GM18507 (cell line): ENCODE data around the gene NR3C1.

Experiments used
- DNase-seq: peaks from one replicate; pipeline ENCODE4 v3.0.0; 2011; ENCODE audit warnings: low read depth; ENCODE audit not compliant: insufficient read length; ENCODE audit errors: extremely low spot score
- FAIRE-seq: peaks from 2 replicates; lab custom pipeline; 2011; peaks lifted over from hg19 to GRCh38; lab: Jason Lieb, UNC

The NR3C1 gene

DNA sequence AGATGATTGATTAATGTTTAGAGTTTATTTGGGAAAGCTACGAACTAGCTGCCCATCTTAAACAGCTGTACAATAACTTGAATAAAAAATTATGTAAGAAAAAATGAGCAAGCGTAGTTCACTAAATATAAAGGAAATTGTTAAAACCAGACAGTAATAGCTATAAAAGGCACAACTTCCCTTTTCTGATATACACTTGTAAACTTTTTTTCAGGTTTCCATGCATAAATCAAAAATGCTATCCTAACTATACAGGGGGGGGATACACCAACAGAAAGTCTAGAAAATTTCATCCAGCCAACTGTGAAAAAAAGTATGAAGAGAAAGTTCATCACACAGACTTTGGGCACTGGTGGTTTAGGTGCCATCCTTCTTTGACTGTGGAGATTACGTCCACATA, 122.3 kb downstream of the NR3C1 start:
- no peak for DNase-seq
- FAIRE-seq: peak; percentile 24

GRCh38 chr5:143279698-143280097, 123.8 kb downstream of the NR3C1 start:
- DNase-seq (no peak), FAIRE-seq (no peak)

GRCh38 chr5:143277536-143277935, 126.0 kb downstream of the NR3C1 start:
- FAIRE-seq (no peak), DNase-seq (no peak)

- FAIRE-seq: no peak
- DNase-seq: no peak
Measured at GRCh38 chr5:143275512-143276363, 127.7 kb downstream of the NR3C1 start.

DNA sequence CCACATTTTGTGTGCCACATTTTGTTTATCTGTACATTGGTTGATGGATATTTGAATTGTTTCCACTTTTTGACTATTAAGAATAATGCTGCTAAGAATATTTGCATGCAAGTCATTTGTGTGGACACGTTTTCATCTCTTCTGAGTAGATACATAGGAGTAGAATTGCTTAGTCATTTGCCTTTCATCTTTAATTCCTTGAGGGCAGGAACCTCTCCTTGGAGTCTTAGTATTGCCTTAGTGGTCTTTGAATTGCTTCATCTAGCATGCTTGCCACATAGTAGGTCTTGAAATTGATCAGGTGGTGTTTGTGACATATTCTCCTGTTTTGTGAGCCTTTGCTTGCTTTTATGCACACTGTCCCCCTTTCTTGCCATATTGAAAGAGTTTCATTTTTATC, 128.5 kb downstream of the NR3C1 start:
- DNase-seq (no peak), FAIRE-seq (no peak)

DNA sequence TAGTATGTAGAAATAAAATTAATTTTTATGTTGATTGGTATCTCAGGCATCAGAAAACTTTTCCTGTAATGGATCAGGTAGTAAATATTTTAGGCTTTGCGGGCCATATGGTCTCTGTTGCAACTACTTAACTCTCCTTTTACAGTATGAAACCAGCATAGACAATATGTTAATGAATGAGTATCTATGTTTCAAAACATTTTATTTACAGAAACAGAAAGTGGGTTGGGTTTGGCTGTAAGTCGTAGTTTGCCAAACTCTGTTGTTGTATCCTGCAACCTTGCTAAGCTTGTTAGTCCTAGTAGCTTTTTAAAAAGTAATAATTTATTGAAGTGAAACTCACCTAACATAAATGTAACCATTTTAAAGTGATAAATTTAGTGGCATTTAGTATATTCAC, 132.1 kb downstream of the NR3C1 start:
- DNase-seq (no peak), FAIRE-seq (peak; percentile 64)

DNA sequence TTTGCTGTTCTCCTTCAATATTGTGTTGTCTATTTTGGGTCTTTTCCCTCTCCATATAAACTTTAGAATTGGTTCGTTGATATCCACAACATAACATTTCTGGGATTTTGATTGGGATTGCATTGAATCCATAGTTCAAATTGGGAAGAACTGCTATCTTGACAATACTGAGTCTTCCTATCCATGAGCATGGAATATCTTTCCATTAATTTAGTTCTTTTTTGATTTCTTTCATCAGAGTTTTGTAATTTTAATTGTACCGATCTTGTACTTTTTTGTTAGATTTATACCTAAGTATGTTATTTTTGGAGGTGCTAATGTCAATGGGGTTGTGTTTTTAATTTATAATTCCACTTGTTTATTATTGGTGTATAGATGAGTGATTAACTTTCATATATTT, 135.1 kb downstream of the NR3C1 start:
- no peak for FAIRE-seq
- DNase-seq: no peak

DNA sequence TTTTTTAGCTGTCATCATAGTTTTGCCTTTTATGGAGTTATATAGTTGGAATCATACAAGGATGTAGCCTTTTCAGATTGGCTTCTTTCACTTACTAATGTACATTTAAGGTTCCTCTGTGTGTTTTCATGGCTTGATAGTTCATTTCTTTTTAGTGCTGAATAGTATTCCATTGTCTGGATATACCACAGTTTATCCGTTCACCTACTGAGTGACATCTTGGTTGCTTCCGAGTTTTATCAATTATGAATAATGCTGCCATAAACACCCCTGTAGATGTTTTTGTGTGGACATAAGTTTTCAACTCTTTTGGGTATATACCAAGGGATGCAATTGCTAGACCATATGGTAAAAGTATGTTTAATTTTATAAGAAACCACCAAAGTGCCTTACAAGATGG, 136.3 kb downstream of the NR3C1 start:
- DNase-seq: no peak
- FAIRE-seq: no peak

DNA sequence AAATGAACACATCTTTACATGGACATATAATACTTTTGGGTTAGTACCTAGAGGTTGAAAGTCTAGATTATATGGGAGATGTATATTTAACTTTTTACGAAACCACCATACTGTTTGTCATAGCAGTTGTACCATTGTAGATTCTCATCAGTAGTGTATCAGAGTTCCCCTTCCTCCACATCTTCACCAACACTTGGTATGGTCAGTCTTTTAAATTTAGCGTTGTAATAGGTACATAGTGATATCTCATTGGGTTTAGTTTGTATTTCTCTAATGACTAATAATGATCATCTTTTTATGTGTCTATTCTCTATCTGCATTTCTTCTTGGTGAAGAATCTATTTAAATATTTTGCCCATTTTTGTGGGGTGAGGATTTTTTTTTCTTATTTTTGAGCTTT, 137.5 kb downstream of the NR3C1 start:
- DNase-seq: no peak
- no peak for FAIRE-seq

DNA sequence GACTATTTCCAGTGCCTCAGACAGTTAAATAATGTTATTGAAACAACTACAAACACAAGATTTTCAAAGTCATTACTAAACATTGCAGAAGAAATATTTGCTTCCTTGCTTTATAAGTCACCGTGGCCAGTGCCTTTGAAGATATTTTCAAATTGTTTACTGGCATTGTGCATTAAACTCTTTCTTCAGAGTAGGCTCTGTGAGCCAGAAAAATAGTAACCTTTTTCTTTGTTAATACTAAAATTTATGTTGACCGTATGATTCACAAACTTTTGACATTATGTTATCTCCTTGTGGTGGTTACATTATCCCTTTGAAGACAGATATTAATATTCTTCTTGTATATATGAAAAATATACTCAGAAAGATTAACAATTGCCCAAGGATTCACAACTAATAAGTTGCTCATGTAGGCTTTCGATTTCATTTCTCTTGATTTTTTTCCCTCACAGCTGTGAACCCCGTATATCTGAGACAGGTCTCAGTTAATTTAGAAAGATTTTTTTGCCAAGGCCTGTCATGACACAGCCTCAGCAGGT, 140.1 kb downstream of the NR3C1 start:
- FAIRE-seq (no peak), DNase-seq (no peak)

- FAIRE-seq (peak; percentile 73), DNase-seq (no peak)
Measured at GRCh38 chr5:143262393-143263174, 140.9 kb downstream of the NR3C1 start.

DNA sequence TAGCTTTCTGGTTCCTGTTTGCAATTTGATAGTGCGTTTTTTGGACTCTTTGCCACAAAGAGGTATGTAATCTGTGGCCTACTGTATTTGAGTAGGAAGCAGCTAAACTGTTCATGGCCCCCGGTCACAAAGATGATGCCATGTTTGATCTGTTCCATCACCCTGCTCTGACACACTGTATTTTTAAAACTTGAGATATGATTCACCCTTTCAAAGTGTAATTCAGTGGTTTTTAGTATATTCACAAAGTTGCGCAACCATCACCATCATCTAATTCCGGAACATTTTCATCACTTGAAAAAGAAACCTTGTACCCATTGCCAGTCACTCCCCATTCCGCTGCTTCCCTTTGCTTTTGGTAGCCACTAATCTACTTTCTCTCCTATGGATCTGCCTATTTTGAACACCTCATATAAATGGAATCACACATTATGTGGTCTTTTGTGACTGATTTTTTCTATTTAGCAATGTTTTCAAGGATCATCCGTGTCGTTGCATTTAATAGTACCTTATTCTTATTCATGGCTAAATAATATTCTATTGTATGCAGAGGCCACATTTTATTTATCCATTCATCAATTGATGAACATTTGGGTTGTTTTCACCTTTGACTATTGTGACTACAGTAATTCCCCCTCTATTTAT, 141.6 kb downstream of the NR3C1 start:
- FAIRE-seq (peak; percentile 60), DNase-seq (no peak)

GRCh38 chr5:143259254-143259605, 144.3 kb downstream of the NR3C1 start:
- FAIRE-seq: no peak
- DNase-seq: no peak

GRCh38 chr5:143258559-143259253, 144.8 kb downstream of the NR3C1 start:
- DNase-seq: no peak
- no peak for FAIRE-seq

DNA sequence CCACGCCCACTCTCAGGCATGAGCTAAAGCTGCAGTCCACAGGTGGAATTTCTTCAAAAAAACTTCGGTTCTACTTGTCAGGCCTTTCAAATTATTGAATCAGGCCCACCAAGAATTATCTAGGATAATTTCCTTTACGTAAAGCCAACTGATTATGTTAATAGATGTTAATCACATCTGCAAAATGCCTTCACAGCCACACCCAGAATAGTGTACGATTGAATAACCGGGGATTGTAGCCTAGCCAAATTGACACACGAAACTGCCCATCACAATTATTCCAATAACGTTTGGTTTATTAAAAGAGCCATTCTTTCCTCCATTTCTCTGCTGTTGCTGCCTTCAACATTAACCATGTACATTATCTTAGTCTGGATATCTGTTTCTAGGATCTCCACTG, 148.7 kb downstream of the NR3C1 start:
- DNase-seq (no peak), FAIRE-seq (no peak)

DNA sequence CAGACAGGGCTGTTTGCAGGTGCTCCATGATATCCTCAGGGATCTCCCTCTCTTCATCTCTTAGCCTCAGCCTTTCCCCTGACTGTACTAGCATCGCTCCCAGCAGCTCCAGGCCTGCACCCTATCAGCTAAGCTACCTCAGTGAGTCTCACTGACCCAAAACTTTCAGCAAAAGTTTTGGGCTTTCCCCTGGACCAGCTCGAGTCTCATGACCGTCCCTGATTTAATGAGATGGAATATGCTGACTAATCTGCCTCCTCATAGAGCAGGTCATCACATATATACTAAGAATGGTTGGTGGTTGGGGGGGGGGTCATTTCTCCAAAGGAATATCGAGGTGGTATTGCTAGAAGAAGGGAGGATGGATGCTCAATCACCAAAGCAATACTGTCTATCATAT, 151.5 kb downstream of the NR3C1 start:
- FAIRE-seq (no peak), DNase-seq (no peak)

DNA sequence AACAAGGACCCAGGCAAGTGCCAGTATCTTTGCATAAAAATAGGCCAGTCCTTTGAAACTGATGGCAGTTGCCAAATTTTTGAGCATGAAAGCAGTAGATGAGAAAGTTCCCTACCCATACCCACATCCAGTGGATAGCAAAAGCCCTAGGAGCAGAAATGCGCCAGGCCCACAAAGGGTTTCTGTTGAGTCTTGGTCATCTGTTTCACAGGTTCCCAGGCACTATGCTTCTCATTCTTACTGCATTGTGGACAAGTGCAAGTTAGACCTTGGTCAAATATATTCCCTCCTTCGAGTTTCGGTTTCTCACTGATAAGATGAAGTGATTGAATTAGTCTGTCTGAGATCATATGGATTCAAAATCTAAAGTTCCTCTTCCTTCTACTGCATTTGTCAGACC, 152.3 kb downstream of the NR3C1 start:
- FAIRE-seq (peak; percentile 21), DNase-seq (no peak)

DNA sequence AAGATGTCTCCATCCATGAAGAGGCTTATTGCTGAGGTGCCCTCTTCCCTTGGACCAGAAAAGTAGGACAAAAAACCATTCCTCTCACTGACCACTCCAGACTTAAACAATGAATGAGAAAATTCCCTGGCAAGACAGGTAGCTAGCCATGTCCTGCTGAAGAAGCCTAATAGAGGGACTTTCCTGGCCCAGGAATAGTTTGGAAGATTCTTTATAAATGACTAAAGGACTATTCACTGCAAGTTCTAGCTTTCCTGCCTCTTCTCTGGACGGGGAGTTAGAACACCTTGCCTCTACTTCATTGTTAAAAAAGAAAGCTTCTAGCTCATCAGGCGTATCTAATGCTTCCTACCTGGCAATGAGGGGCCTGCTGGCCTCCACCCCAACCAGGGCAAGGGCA, 153.6 kb downstream of the NR3C1 start:
- no peak for FAIRE-seq
- DNase-seq: no peak

GRCh38 chr5:143248822-143249579, 154.5 kb downstream of the NR3C1 start:
- FAIRE-seq (no peak), DNase-seq (no peak)
